Esophagus muscularis mucosa (tissue), 4 donors: Measurements from ENCODE around the gene GRK5. TPM values are rescaled to one million over a fixed set of nuclear protein-coding genes. Genes with fewer than 3 reads are reported as not detected.
A peak's percentile ranks its signal among the peaks of the same experiment; 100 is the strongest.

Source experiments
- DNase-seq: peaks from one replicate; pipeline ENCODE4 v3.0.0-alpha.2; 2017; ENCODE audit errors: extremely low spot score
- H3K27ac ChIP-seq, 4 donors: fragments of 200-600 bp; sonication (generic); replicated peaks in 1 of 4; 1 replicate in 3 of 4; 2 replicates in 1 of 4; pipeline ENCODE4 v1.5.1; 2016 to 2019; ENCODE audit warnings: mild to moderate bottlenecking in 1 of 4
- H3K27me3 ChIP-seq, 4 donors: fragments of 200-600 bp; sonication (generic); one replicate each; pipeline versions ENCODE4 v1.5.1 to v1.6.0; 2016 to 2019
- H3K36me3 ChIP-seq, 4 donors: fragments of 200-600 bp; sonication (generic); one replicate each; pipeline ENCODE4 v1.5.1; 2016 to 2019
- H3K4me1 ChIP-seq, 4 donors: fragments of 200-600 bp; sonication (generic); one replicate each; pipeline ENCODE4 v1.5.1; 2016 to 2019
- H3K4me3 ChIP-seq, 4 donors: fragments of 200-600 bp; sonication (generic); 1 replicate in 2 of 4; 2 replicates in 2 of 4; pipeline ENCODE4 v1.5.1; 2016 to 2019; ENCODE audit warnings: mild to moderate bottlenecking in 4 of 4, moderate library complexity in 1 of 4
- H3K9me3 ChIP-seq, 4 donors: fragments of 200-600 bp; sonication (generic); 1 replicate in 3 of 4; 2 replicates in 1 of 4; pipeline ENCODE4 v1.5.1; 2016 to 2019
- CTCF ChIP-seq, 3 experiments: fragments of 200-600 bp in 2 of 3; fragments of 450-650 bp in 1 of 3; sonication (generic) in 2 of 3; IDR thresholded peaks; one replicate each; pipeline ENCODE4 v1.5.1; 2017 to 2019; ENCODE audit warnings: antibody characterized with exemption in 3 of 3, mild to moderate bottlenecking in 2 of 3, moderate library complexity in 1 of 3
- EP300 ChIP-seq: sonication (generic); formaldehyde crosslinking; IDR thresholded peaks from one replicate; pipeline ENCODE4 v1.6.1; 2017; ENCODE audit warnings: antibody characterized with exemption
- POLR2A ChIP-seq: fragments of 450-650 bp; IDR thresholded peaks from one replicate; pipeline ENCODE4 v1.6.1; 2017; ENCODE audit warnings: antibody characterized with exemption, moderate library complexity, mild to moderate bottlenecking, low read depth
- POLR2AphosphoS5 ChIP-seq, 2 donors: sonication (generic); formaldehyde crosslinking; IDR thresholded peaks; one replicate each; pipeline ENCODE4 v1.6.1; 2017; ENCODE audit warnings: antibody characterized with exemption in 2 of 2
- WGBS: methylation state at CpG from one replicate; pipeline ENCODE4 v1.1.5; 2018; 5-methylcytosine and 5-hydroxymethylcytosine counted together
- intact Hi-C: fragments of 100-400 bp; cut with DNase I; formaldehyde crosslinking; loops from one replicate; pipeline ENCODE4 v1.15.1; 2023
- total RNA-seq, 4 donors: library from RNA; depleted of rRNA; stranded (reverse); fragments of >200 nt; gene quantifications; one replicate each; pipeline versions ENCODE4 v1.1.0 to v1.2.1, GENCODE V29; 2016

Gene GRK5
- total RNA-seq, 4 donors from 2014 or later: 39.6 to 64.4 (median 50.7) TPM

- Histone ChIP-seq H3K27ac (peak overlapping the region; percentile 81 to 89 (median 84)), H3K27me3 (no peaks in the 10 kb centered on the region), H3K36me3 (peaks cover 0 to 6% (median 0%) of the 10 kb centered on the region in 4 donors), H3K4me3 (no peak overlapping the region), H3K4me1 (peaks cover 69 to 84% (median 82%) of the 10 kb centered on the region in 4 donors), H3K9me3 (no peaks in the 10 kb centered on the region)
- 46% methylated on average over 15 of the region's 16 CpGs for WGBS
- intact Hi-C loops: loop anchor here (5.0 kb wide), 1 partner anchor 46 kb away; the partner anchor contains the start of gene GRK5
- DNase-seq: no peak
- TF ChIP-seq POLR2A (no peak), EP300 (no peak), CTCF (IDR thresholded peaks at IDR 0.05) (peak in 2 of 3 experiments; percentile 14 to 27), POLR2AphosphoS5 (IDR thresholded peaks at IDR 0.05) (peak; percentile 52 to 78)
Measured at GRCh38 chr10:119253433-119254174, 46.2 kb downstream of the GRK5 start.

- 44% methylated on average over 3 of the region's 3 CpGs for WGBS
- H3K4me1 ChIP-seq: peaks cover 72 to 86% (median 84%) of the 10 kb centered on the region in 4 donors
Measured at GRCh38 chr10:119254335-119254734, 47.0 kb downstream of the GRK5 start.

GRCh38 chr10:119256030-119256429 is 48.7 kb downstream of the GRK5 start:
- Histone ChIP-seq H3K27me3 (no peaks in the 10 kb centered on the region), H3K4me1 (peaks cover 60 to 76% (median 68%) of the 10 kb centered on the region in 4 donors), H3K36me3 (peaks cover 0 to 6% (median 0%) of the 10 kb centered on the region in 4 donors), H3K9me3 (no peaks in the 10 kb centered on the region), H3K4me3 (no peak overlapping the region), H3K27ac (peak overlapping the region; percentile 81 to 89 (median 84))
- TF ChIP-seq EP300 (no peak), POLR2A (no peak), CTCF (IDR thresholded peaks at IDR 0.05) (no peak), POLR2AphosphoS5 (IDR thresholded peaks at IDR 0.05) (no peak)
- intact Hi-C loops: no loop called here
- no peak for DNase-seq
- 92% methylated on average over 8 of the region's 8 CpGs for WGBS

More at GRCh38 chr10:119254335-119254734, 47.0 kb downstream of the GRK5 start:
- intact Hi-C loops: loop anchor here (5.0 kb wide), 1 partner anchor 47 kb away; the partner anchor contains the start of gene GRK5
- Histone ChIP-seq H3K27ac (peak overlapping the region; percentile 81 to 89 (median 84)), H3K36me3 (peaks cover 0 to 6% (median 0%) of the 10 kb centered on the region in 4 donors), H3K9me3 (no peaks in the 10 kb centered on the region), H3K4me3 (no peak overlapping the region), H3K27me3 (no peaks in the 10 kb centered on the region)
- DNase-seq: no peak
- TF ChIP-seq EP300: no peak

GRCh38 chr10:119256897-119257296 is 49.5 kb downstream of the GRK5 start:
- H3K4me3 ChIP-seq: no peak overlapping the region

More at GRCh38 chr10:119256897-119257296, 49.5 kb downstream of the GRK5 start:
- no peaks in the 10 kb centered on the region for H3K27me3 ChIP-seq
- WGBS: 98% methylated on average over 5 of the region's 5 CpGs
- DNase-seq: no peak
- H3K9me3 ChIP-seq: no peaks in the 10 kb centered on the region
- H3K4me1 ChIP-seq: peaks cover 52 to 67% (median 59%) of the 10 kb centered on the region in 4 donors
- H3K27ac ChIP-seq: no peak overlapping the region
- TF ChIP-seq EP300: no peak
- no peak for TF ChIP-seq CTCF (IDR thresholded peaks at IDR 0.05)
- no peak for TF ChIP-seq POLR2A
- TF ChIP-seq POLR2AphosphoS5 (IDR thresholded peaks at IDR 0.05): no peak
- peaks cover 0 to 6% (median 0%) of the 10 kb centered on the region in 4 donors for H3K36me3 ChIP-seq
- intact Hi-C loops: no loop called here
